ENCODE results near the gene MVB12B.

The MVB12B gene

GRCh38 chr9:126365780-126366179, 39.2 kb downstream of the MVB12B start:
- no peak for DNase-seq

- no peak for DNase-seq
Observed at GRCh38 chr9:126366366-126367011, 39.9 kb downstream of the MVB12B start.

GRCh38 chr9:126367139-126367538, 40.5 kb downstream of the MVB12B start:
- DNase-seq: no peak

- no peak for DNase-seq
Observed at GRCh38 chr9:126367616-126368015, 41.0 kb downstream of the MVB12B start.

GRCh38 chr9:126368020-126368419, 41.4 kb downstream of the MVB12B start:
- DNase-seq: no peak

GRCh38 chr9:126371007-126371870, 44.6 kb downstream of the MVB12B start:
- no peak for DNase-seq

GRCh38 chr9:126372716-126373115, 46.1 kb downstream of the MVB12B start:
- DNase-seq: no peak

GRCh38 chr9:126373241-126373640, 46.6 kb downstream of the MVB12B start:
- no peak for DNase-seq

- no peak for DNase-seq
Observed at GRCh38 chr9:126374366-126374781, 47.7 kb downstream of the MVB12B start.

GRCh38 chr9:126375386-126375785, 48.8 kb downstream of the MVB12B start:
- no peak for DNase-seq

- DNase-seq: peak; percentile 21
Observed at GRCh38 chr9:126376311-126377175, 49.9 kb downstream of the MVB12B start.

- DNase-seq: no peak
Observed at GRCh38 chr9:126377176-126377509, 50.5 kb downstream of the MVB12B start.

GRCh38 chr9:126377536-126377935, 50.9 kb downstream of the MVB12B start:
- DNase-seq: no peak

GRCh38 chr9:126378761-126379160, 52.1 kb downstream of the MVB12B start:
- DNase-seq: no peak

GRCh38 chr9:126379661-126380360, 53.2 kb downstream of the MVB12B start:
- no peak for DNase-seq

- no peak for DNase-seq
Observed at GRCh38 chr9:126380447-126380846, 53.8 kb downstream of the MVB12B start.

- DNase-seq: no peak
Observed at GRCh38 chr9:126381195-126381594, 54.6 kb downstream of the MVB12B start.

- no peak for DNase-seq
Observed at GRCh38 chr9:126383406-126384046, 56.9 kb downstream of the MVB12B start.

GRCh38 chr9:126384926-126385325, 58.3 kb downstream of the MVB12B start:
- no peak for DNase-seq

- DNase-seq: no peak
Observed at GRCh38 chr9:126386088-126386487, 59.5 kb downstream of the MVB12B start.

GRCh38 chr9:126386776-126387175, 60.1 kb downstream of the MVB12B start:
- no peak for DNase-seq

GRCh38 chr9:126388964-126389708, 62.5 kb downstream of the MVB12B start:
- DNase-seq: no peak

Data from NCI-H748 treated with DMSO at 0.1 percent for 48 hours (cell line).